Measurements from ENCODE around the gene DLG2.

DNA sequence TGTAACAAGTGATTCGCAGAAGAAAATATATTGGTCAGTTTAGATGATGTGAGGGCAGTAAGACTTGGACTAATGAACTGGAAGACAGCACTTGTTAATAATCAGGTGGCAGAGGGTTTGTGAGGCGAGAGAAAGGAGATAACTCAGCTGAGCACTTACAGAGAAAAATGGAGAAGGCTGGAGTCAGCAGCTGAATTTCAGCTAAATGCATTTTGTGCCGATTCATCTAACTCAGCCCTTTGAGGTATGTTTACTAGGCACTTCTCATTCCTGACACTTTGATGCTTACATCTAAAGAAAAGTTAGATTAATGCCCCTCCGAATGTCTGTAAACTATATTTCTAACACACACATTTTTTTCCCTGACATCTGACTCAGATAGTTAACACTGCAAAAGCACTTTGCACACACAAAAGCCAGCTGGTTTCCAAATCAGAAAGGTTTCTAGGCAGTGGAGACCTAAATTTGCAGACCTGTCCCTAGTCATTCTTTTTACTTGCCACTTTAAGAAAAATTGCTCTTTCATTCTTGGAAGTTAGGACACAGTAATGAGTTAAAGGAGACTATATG lies 1481.4 kb downstream of the DLG2 start:
- no peak for TF ChIP-seq POLR2A (IDR thresholded peaks at IDR 0.05)
- TF ChIP-seq, protein P1, sequence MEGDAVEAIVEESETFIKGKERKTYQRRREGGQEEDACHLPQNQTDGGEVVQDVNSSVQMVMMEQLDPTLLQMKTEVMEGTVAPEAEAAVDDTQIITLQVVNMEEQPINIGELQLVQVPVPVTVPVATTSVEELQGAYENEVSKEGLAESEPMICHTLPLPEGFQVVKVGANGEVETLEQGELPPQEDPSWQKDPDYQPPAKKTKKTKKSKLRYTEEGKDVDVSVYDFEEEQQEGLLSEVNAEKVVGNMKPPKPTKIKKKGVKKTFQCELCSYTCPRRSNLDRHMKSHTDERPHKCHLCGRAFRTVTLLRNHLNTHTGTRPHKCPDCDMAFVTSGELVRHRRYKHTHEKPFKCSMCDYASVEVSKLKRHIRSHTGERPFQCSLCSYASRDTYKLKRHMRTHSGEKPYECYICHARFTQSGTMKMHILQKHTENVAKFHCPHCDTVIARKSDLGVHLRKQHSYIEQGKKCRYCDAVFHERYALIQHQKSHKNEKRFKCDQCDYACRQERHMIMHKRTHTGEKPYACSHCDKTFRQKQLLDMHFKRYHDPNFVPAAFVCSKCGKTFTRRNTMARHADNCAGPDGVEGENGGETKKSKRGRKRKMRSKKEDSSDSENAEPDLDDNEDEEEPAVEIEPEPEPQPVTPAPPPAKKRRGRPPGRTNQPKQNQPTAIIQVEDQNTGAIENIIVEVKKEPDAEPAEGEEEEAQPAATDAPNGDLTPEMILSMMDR (IDR thresholded peaks at IDR 0.05) = no peak
